NCI-H1092 (cell line): Measurements from ENCODE around the gene FBXO34.
"Not testable (repeated sequence)": the region's sequence is repeated elsewhere in the genome, so short reads cannot be mapped to it uniquely, and the experiment has no call there.

Source experiments
- DNase-seq: peaks from one replicate; lab custom pipeline; 2025; lab: John Stamatoyannopoulos, UW

Gene FBXO34

GRCh38 chr14:55382483-55382882, 111.3 kb downstream of the FBXO34 start:
- DNase-seq = no peak

DNA sequence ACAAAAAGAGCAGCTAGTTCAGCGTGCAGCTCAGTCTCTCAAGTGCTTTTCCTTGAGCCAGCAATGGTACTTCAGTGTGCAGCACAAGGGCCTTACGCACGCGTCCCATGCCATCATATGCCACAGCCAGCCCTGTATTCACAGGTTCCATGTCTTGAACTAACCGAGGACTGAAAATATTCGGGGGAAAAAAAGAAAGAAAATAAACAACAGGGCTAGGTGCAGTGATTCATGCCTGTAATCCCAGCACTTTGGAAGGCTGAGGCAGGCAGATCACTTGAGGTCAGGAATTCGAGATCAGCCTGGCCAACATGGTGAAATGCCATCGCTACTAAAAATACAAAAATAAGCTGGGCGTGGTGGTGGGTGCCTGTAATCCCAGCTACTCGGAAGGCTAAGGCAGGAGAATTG, 111.8 kb downstream of the FBXO34 start:
- not testable (repeated sequence) for DNase-seq

- DNase-seq = no peak
Measured at GRCh38 chr14:55383541-55384140, 112.4 kb downstream of the FBXO34 start.

DNA sequence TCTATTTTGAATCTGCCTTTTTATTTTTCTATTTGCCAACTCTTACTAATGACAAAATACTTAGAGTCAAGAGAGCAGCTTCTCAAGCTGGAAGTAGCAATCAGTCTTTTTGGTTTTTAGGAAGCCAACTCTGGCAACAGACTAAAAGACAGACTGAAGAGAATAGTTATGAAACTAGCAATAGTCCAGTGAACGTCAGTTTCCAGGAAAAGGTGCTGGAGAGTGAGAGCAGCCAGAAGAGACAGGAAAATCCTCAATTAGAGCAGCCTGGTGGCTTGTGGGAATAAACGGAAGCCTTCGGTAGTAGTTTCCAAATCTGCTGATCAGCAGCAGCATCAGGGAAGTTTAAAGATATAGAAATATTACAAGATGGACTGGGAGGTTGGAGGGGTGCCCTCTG, 113.3 kb downstream of the FBXO34 start:
- no peak for DNase-seq

DNA sequence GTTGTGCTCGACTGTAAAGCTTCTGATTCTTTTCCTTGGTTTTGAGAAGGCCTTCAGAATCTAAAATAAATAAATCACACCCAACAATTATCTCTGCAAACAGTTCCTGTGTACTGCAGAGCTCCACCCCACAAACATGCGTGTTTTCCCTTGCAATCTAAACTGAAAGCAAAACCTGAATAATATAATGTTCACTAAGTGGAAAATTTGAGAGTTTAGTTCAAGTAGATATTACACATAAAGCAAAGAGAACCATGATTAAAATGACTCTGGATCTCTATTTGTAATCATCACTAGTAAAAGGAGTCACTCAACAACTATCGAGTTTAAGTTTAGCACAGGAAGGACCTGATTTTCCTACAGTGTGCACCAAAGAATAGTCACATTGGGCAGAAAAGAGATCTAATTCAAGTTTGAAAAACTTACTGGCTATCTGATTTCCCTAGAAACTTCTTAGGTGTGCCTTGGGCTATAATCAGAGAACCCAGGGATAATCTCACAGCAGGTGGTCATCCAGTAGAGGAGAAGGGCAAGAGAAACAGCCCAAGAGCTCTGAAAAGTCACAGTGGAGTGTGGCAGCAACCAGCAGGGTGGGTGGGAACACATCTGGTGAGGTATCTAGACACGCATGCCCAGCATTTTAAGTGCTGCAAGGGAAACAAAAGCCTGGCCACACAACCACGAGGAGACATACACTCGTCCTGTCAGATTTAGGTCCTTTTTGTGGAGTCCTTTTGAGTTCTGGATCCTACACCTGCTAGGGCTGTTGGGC, 115.0 kb downstream of the FBXO34 start:
- DNase-seq = no peak

- no peak for DNase-seq
Measured at GRCh38 chr14:55387121-55387520, 115.9 kb downstream of the FBXO34 start.

GRCh38 chr14:55388160-55388559, 116.9 kb downstream of the FBXO34 start:
- DNase-seq = no peak

DNA sequence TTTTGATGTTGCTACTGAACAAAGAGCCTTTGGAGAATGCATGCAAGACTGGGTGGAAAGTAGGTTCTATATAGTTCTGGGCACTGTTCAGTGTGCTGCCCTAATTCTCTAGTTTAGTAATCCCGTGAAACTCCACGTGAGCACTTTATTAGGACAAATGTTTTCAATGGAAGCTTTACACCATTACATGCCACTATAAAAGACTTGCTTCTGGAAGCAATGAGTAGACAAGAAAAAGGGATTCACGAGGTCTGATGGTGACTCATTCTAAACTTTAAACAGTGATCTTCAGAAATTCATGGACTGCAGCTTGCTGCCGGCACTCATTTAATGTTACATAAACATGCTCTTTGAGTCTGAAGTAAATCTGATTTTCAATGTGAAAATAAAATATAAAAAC, 118.1 kb downstream of the FBXO34 start:
- DNase-seq = no peak

DNA sequence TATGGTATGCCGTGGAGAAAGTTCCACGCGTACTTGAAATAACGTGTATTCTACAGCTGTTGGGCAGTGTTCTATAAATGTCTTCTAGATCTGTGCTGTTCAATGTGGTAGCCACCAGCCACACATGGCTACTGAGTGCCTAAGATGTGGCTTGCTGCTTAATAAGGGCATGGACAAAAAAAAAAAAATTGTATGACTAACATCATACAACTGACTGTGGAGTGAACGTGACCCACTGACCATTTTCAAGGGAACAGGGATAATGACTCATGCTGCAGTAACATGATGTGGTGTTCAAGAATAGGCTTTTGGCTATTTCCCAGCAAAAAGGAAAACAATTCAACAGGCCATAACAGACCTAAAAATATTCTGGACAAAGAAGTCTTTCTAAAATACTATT, 127.5 kb downstream of the FBXO34 start:
- DNase-seq = no peak

GRCh38 chr14:55399183-55399582, 128.0 kb downstream of the FBXO34 start:
- no peak for DNase-seq

- no peak for DNase-seq
Measured at GRCh38 chr14:55399852-55400251, 128.6 kb downstream of the FBXO34 start.

DNA sequence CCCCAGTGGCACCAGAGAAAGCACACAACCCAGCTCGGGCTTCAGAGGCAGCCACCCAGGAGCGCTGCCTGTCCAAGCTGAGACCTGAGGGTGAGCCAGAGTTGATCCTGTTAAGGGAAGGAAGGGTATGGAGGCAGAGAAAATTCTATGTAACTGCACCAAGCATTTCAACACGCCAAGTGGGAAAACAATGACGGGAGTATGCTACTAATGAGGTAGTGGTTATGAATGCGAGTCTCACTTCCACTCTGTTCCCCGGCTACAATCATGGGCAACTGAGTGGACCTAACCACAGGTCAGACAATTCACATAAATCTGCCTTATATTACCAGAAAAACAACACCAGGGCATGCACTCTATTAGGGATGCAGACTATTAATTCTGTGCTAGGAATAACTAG, 130.5 kb downstream of the FBXO34 start:
- no peak for DNase-seq
